ENCODE results near the gene STXBP3. TPM values are rescaled to one million over a fixed set of nuclear protein-coding genes. Genes with fewer than 3 reads are reported as not detected.

STXBP3 gene
- total and polyA plus RNA-seq, 2 of the 8 experiments (the other 6 are each of a cell fraction or from before 2014, with no cell fraction given) = 6.0 to 38.5 TPM

GRCh38 chr1:108785880-108786279 is 39.4 kb downstream of the STXBP3 start:
- Histone ChIP-seq H2BK20ac (ENCODE audit: low read length) (no peak overlapping the region), H3K23ac (ENCODE audit: insufficient read length) (no peak overlapping the region), H3K56ac (replicated peaks; ENCODE audit: insufficient read length, low read depth, low read length) (no peak overlapping the region), H3K79me1 (ENCODE audit: low read depth, low read length) (no peaks in the 10 kb centered on the region), H3K14ac (ENCODE audit: insufficient read length) (no peak overlapping the region), H3K9ac (replicated peaks in 1 of 4; ENCODE audit: extremely low read depth in 1 of 4, low read depth in 3 of 4, low read length in 3 of 4) (no peak overlapping the region), H3K9me3 (ENCODE audit: insufficient read depth in 2 of 2, low read depth in 1 of 2, low read length in 1 of 2) (peaks cover 25 to 28% of the 10 kb centered on the region in 2 experiments), H3K27ac (ENCODE audit: low read depth, low read length) (no peak overlapping the region), H4K91ac (replicated peaks; ENCODE audit: insufficient read length, low read length) (no peak overlapping the region), H4K20me1 (replicated peaks in 1 of 2; ENCODE audit: control insufficient read depth in 1 of 2, insufficient read depth in 2 of 2, low read length in 2 of 2) (no peaks in the 10 kb centered on the region), H2BK15ac (ENCODE audit: low read length) (no peak overlapping the region), H2BK12ac (ENCODE audit: low read depth, low read length) (no peak overlapping the region), H3K79me2 (ENCODE audit: control insufficient read depth in 1 of 2, insufficient read depth in 2 of 2, low read length in 2 of 2) (no peaks in the 10 kb centered on the region), H2BK5ac (ENCODE audit: low read depth, low read length) (no peak overlapping the region), H3K23me2 (ENCODE audit: low read depth, low read length) (no peaks in the 10 kb centered on the region), H4K5ac (ENCODE audit: insufficient read length, low read depth, low read length) (no peak overlapping the region), H4K8ac (ENCODE audit: extremely low read depth, insufficient read depth, low read length) (no peak overlapping the region), H3K4ac (replicated peaks; ENCODE audit: insufficient read length, low read depth, low read length) (no peak overlapping the region), H2BK120ac (replicated peaks; ENCODE audit: low read depth, low read length) (no peak overlapping the region), H3K4me1 (replicated peaks in 1 of 4; ENCODE audit: control insufficient read depth in 3 of 4, insufficient read depth in 4 of 4, low read length in 3 of 4) (no peaks in the 10 kb centered on the region), H3K4me3 (ENCODE audit: extremely low read depth in 1 of 4, insufficient read depth in 2 of 4, low read depth in 3 of 4, low read length in 4 of 4) (no peak overlapping the region), H3K18ac (ENCODE audit: extremely low read depth, low read length) (no peak overlapping the region), H3K27me3 (replicated peaks in 1 of 4; ENCODE audit: control insufficient read depth in 3 of 4, extremely low read depth in 1 of 4, insufficient read depth in 3 of 4, low read length in 3 of 4) (no peaks in the 10 kb centered on the region), H2AFZ (ENCODE audit: low read length) (no peak overlapping the region), H3K4me2 (ENCODE audit: insufficient read depth in 1 of 2, low read depth in 2 of 2, low read length in 2 of 2) (no peak overlapping the region), H2AK5ac (ENCODE audit: low read depth, low read length) (no peak overlapping the region), H3K36me3 (ENCODE audit: control insufficient read depth in 2 of 4, insufficient read depth in 4 of 4, low read length in 3 of 4) (peaks cover 2 to 40% (median 18%) of the 10 kb centered on the region in 4 experiments; a peak in 5 of 8 replicates)
- WGBS, 2 experiments (ENCODE audit: extremely low coverage in 1 of 2, insufficient coverage in 1 of 2, insufficient read length in 1 of 2, insufficient replicate concordance in 2 of 2, low coverage in 1 of 2, low lambda C conversion rate in 2 of 2, missing lambda C conversion rate in 1 of 2) = 87% methylated on average over 2 of the region's 2 CpGs; no CpG with 5 or more reads in 1 of the 2 experiments
- DNase-seq (ENCODE audit: low read depth in 1 of 2, low spot score in 2 of 2) (no peak), FAIRE-seq (no peak)
- ChIA-PET POLR2A (ENCODE audit: partially characterized antibody) (no interaction called here), CTCF (ENCODE audit: partially characterized antibody) (no interaction called here)
- TF ChIP-seq BACH1 (IDR thresholded peaks at IDR 0.05; ENCODE audit: low read length) (no peak), JUND (IDR thresholded peaks at IDR 0.05; ENCODE audit: low read length) (no peak)
